GM19035 (cell line): ENCODE results near the gene SLC38A5.

Experiments used
- ATAC-seq: cut with Tn5 transposase; IDR thresholded peaks from one replicate; pipeline ENCODE4 v1.9.1; 2021; ENCODE audit not compliant: unreplicated experiment

Gene SLC38A5

DNA sequence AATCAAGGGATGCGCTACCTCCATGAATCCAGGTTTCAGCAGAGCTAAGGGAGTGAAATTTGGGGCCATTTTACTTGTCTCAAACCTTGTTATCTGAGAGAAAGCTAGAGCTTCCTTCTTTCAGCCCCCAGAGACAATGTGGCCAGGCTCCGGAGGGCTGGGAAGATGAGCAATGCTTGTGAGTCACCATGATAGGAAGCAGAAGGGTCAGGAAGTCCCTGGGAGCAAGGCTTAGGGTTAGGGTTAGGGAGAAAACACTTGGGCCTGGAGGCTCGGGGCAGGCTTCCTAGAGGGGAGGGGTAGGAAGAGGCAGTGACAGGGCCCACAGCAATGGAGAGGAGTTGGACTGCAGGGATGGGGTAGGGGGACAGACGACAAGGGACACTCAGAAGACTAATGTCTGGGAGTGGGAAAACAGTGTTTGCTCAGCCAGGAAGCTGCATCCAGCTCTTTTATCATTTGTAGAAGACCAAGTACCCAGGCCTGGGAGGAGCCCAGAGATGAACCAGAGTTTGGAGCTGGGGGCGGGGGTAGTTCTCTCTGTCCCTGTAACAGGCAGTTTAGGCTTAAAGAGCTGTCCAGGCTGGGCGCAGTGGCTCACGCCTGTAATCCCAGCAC is 22.3 kb upstream of the SLC38A5 start:
- ATAC-seq, result no peak

DNA sequence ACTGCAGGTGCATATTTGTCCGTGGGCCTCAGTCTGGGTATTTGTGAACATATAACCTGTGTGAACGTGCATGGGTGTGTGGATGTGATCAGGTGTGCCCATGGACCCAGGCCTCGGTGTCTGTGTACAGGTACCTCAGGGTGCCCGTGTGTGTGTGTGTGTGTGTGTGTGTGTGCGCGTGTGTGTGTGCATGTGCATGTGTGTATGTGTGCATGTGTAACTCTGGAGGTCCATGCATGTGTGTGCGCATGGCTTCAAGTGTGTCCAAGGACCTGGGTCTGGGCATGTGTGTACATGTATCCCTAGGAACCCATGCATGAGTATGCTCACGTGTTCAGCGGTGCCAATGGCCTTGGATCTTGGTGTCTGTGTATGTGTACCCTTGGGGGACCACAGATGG is 21.7 kb upstream of the SLC38A5 start:
- no peak for ATAC-seq

DNA sequence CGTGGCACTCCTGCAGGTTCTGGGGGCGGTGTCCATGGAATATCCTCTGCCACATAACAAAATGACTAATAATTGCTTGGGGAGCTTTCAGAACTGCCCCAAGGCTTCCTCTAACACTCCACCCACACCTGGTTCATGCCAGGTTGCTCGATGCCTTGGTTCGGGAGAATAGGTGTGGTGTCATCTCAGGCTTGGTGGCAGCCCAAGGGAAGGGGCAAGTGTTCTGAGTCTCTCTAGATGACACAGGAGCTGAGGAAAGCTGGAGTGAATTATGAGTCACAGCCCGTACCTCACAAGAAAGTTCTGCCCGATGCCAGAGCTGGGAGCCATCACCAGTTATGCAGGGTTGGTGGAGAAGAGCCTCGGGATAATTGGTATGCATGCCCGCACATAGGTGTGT is 20.6 kb upstream of the SLC38A5 start:
- ATAC-seq, result no peak

DNA sequence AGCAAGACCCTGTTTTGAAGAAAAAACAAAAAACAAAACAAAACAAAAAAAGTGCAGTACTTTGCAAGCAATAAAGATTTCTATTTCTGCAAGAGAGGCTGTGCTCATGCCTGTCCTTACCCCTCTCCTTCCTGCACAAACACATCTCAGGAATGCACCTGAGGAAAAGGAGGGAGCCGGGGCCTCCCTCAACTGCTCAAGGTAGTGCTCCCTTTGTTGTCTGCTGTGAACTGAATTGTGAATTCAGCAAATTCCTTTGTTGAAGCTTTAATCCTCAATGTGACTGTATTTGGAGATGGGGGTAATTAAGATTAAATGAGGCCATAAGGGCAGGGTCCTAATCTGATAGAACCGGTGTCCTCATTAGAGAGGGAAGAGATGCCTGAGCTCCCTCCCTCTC is 19.8 kb upstream of the SLC38A5 start:
- ATAC-seq, result no peak

DNA sequence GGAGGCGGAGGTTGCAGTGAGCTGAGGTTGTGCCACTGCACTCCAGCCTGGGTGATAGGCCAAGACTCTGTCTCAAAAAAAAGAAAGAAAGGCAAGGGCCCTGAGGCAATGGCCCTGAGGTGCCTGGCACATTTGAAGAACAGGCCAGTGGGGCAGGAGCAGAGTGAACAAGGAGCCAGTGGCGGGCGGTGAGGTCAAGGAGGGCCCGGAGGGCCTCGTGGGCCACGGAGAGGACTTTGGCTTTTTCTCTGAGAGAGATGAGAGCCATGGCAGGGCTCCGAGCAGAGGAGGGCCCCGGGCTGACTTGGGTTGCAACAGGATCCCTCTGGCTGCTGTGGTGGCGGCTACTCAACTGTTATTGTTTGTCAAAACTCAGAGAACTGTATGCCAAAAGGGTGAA is 19.2 kb upstream of the SLC38A5 start:
- no peak for ATAC-seq

DNA sequence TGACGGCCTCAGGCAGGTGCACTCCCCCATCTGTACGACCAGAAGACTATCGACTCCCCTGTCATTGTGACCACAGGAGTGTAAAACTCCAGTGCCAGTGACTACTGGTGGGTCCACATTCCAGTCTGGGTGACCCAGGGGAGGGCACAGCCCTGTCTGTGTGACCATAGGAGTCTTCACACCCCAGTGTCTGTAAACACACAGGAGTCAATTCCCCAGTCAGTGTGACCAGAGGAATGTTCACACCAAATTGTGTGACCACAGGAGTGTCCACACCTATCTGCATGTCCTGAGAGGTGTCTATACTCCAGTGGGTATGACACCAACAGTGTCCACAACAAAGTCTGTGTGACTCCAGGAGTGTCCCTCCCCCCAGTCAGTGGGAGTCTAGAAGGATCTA is 18.0 kb upstream of the SLC38A5 start:
- no peak for ATAC-seq

DNA sequence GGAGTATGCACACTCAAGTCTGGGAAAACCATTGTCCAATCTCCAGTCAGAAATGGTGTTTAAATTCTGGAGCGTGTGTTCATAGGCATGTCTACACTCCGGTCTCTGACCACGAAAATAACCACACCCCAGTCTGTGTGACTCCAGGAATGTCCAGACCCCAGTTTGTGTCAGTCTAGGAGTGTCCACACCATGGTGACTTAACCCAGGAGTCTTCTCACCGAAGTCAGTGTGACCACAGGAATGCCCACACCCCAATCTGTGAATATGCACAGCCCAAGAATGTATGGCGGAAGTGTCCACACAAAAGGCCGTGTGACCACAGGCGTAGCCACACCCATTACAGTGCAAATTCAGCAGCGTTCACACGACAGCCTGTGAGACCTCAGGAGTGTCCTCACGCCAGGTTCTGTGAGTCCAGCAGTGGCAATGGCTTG is 17.3 kb upstream of the SLC38A5 start:
- ATAC-seq, result no peak

DNA sequence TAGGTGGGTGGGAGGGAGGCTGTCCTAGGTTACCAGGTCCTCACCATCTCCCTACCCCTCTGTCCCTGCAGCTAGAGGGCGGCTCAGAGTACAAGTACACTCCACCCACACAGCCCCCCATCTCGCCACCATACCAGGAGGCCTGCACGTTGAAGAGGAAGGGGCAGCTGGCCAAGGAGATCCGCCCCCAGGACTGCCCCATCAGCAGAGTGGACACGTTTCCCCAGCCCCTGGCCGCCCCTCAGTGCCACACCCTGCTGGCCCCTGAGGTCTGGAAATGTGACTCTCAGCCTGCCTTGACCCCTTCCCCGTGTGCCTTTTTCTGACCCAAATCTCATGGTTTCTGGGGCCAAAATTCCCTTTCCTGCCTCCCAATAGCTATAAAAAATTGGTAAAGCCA is 12.5 kb upstream of the SLC38A5 start:
- no peak for ATAC-seq

DNA sequence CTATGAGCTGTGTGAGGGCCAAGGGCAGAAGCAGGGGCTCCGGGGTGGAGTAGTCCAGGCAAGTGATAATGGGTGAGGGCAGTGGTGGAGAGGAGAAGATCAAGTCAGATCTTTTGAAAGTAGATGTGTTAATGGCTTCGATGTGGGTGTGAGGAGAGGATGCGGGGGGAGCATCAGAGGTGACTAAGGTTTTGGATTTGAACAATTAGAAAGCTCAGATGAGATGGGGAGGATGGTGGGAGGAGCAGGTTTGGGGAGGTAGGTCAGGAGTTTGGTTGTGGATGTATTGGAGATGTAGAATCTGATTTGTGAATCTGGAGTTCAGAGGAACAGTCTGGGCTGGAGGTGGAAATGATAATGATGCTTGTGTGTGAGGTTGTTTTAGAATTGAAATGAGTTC is 10.5 kb upstream of the SLC38A5 start:
- no peak for ATAC-seq

DNA sequence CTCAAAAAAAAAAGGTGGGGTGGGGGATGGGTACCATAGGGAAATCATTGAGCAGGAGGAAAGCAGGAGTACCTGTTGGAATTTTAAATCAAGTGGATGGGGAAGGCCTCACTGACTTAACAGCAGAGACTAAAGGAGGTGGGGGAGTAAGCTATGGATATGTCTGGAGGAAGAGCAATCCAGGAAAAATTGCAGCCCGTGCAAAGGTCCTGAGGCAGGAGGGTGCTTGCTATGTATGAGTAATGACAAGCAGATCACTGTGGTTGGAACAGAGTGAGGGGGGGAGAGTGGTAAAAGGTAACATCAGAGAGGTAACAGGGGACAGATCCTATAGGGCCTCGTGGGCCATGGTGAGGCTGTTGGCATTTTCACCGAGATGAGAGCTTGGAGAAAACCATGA is 10.1 kb upstream of the SLC38A5 start:
- ATAC-seq, result no peak

DNA sequence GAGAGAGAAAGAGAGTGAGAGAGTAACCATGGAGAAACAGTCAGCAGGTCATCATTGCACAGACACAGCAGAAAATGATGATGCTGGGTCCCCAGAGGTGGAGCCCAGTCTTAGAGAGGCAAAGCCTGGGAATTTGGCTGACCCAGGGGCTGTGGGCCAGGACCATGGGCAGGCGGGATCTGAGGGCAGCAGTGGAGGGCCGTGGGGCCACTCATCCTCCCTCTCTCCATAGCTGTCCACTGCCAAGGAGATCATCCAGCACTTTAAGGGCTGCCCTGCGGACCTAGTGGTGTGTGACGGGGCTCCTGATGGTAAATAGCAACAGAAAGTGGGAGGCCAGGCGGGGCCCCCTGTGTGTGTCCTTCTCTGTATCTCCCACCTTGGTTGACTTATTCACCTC is 8.7 kb upstream of the SLC38A5 start:
- no peak for ATAC-seq

DNA sequence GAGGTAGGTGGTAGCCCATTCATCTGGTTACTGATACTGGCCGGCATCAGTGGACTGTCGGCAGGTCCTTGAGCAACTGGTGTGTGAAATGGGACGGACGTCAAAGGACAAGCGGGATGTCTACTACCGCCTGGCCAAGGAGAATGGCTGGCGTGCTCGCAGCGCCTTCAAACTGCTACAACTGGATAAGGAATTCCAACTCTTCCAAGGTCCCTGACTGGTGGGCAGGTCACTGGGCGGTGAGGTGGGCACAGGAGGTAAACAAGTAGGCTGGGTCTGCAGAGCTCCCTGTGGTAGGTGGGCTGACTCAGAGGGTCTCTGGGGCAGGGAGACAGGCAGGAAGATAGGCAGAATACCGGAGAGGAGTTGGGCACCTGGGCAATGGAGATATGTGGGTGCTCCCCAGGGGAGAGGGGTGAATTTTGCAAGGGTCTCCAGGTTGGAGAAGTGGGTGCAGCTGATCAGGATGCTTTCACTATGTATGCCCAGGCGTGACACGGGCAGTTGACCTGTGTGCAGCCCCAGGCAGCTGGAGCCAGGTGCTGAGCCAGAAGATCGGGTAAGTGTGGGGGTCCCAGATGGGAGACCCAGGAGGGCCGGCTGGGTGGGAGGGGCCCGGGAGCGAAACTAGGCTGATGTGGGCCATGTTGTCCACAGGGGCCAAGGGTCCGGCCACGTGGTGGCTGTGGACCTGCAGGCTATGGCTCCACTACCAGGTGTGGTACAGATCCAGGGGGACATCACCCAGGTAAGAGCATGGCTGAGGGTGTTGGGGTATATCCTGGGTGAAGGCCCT is 8.1 kb upstream of the SLC38A5 start:
- ATAC-seq, result no peak

DNA sequence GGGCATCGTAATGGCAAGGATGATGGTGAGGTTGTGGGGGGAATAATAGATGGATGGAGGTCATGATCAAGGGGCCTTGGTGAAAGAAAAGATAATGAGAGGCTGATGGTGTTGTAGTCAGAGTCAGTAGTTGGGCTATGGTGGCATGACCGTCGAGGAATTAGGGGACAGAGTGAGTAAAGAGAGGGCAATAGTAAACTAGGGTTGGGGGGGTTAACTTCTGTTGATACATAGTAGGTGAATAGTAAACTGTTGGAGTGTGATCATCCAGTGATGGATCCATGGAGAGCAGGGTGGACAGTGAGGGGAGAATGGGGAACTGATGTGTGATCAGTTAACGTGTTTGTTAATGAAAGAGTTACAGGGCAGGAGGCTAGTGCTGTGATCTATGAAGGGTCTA is 6.9 kb upstream of the SLC38A5 start:
- ATAC-seq, result no peak

DNA sequence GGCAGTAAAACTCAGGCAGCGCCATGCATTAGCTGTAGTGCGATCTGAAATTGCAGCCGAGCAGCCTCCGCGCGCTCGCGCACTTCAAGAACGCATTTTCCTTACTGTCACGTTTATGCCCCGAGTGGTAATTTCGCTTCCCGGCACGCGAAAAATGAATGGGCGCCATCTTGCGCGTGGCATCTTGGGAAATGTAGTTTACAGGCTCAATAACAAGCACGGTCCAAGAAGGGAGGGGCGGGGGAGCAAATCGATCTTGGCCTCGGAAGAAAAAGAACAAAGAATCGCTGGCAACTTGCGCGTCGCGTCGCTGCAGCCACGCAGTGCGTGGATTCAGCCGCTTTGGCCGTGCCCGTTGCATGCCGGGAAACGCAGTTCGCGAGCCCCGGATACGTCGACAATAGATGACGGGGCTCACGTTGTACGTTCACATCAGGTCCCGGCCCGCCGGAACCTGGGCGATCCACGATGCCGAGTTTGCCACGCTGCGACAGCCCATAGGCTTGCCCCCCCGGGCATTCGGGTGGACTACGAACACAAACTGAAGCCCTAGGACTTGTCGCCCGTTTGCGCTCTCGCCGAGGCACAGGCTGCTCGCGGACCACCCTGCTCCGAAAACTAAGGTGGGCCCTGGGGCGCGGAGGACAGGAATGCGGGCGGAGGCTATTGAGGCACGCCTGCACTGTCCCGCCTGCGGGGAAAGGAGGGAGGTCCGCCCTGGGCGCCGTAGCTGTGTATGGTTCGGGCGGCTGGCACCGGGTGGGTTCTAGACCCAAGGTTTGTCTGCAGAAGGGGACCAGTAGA is 5.9 kb upstream of the SLC38A5 start, which contains the start of gene FTSJ1:
Gene FTSJ1, plus strand, starts transcription at position 426 of the 804 bp plus-strand sequence. CDS start 1,849 bp downstream, outside the sequence.
- ATAC-seq, result peak; percentile 95

DNA sequence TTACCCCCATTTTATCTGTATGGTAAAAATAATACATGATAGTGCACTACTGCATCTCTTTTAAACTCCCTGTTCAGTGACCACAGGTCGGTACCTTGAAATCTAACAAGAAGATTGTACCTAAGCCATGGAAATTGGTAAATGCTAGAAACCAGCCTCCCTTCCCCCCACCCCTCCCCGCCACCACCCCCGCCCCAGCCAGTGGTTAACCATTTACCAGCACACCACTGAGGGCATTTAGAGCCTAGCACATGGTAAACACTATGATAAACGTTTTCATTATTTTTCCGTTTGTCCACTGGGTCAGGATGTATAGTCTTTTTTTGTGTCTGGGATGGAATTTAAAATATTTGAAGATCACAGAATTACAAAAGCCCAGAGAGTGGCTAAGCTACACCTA is 5.2 kb upstream of the SLC38A5 start:
- ATAC-seq, result no peak

DNA sequence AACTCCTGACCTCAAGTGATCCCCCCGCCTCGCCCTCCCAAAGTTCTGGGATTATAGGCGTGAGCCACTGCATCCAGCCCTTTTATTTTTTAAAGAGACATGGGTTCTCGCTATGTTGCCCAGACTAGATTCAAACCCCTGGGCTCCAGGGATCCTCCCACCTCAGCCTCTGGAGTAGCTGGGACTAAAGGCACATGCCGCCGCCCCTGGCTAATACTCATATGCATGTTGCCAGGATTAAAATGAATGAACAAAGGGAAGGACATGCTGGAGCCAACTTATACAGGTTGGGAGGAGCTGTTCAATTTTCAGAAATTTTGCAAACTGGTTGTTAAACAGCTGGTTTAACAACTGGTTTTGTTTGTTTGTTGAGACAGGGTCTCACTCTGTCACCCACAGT is 4.5 kb upstream of the SLC38A5 start:
- no peak for ATAC-seq

DNA sequence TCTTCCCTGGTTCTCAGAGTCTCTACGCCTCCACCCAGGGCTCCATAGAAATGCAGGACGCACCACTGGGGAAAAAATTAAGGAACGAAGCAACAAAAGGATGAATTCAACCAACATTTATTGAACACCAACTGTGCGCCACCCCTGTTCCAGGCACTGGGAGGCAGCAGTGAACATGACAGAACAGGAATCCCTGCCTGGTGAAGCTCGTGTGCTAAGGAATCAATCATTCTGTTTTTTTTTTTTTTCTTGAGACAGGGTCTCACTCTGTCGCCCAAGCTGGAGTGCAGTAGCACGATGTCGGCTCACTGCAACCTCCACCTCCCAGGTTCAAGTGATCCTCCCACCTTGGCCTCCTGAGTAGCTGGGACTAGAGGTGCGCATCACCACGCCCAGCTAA is 4.1 kb upstream of the SLC38A5 start:
- no peak for ATAC-seq

DNA sequence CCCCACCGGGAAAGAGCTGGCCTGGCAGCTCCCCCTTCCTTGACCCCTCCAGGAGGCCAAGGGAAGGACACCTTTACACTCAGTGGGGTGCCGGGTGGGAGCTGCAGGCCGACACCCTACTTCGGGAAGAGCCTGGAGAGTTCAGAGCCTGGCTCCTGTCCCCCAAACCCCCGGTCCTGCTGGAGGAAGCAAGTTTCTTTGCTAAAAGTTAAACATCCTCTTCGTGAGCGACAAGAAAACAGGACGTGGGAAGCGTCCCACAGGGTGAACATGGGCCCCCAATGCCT is 3.6 kb upstream of the SLC38A5 start:
- no peak for ATAC-seq

DNA sequence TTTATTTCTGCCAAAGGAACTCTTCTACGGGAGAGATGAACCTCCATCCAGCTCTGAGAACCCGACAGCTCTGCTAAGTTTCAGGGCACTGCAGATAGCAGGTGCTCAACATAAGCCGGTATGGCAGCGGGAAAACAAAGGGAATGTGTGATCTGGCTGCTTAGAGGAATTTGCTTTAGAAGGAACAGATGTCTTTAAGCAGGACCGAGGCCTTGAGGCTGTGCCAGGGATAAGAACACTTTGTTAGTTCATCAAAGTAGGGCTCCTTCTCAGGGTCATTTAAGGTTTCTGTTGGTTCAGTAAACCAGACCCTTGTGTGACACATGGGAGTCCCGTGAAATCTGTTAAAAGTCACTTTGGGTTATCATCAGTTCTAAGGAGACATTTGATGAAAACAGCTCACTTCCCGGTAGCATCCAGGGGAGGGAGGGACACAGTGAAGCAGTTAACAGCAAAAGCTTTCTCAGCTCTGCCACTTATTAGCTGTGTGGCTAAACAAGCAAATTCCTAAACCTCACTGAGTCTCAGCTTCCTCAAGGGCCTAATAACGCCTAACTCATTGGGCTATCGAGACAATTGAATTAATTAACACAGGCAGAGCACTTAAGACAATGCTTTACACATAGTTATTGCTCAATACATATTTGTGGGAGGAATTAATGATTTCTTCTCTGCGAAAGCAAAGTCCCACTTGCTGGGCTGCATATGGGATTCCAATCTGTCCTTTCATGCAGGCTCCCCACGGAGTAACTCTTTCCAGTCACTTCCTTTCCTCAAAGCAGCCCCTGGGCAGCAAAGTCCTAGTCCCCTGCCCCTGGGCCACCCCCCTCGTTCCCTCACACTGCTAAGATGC is 3.0 kb upstream of the SLC38A5 start:
- ATAC-seq, result no peak

DNA sequence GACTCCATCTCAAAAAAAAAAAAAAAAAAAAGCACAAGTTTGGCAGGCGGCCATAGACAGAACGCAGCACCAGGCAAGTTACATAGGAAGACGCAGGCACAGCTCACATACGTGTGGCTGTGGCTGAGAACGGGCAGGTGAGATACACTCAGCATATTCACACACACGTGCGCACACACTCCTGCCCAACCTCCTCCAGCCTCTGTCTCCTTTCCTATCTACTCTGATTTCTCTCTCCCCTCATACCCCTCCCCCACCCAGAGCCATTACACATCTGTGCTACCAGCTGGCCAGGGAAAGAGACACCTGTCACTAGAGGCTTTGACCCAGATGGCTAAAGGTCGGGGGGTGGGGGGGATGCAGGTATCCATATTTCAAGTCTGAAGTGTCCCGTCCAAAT is 2.2 kb upstream of the SLC38A5 start:
- no peak for ATAC-seq

DNA sequence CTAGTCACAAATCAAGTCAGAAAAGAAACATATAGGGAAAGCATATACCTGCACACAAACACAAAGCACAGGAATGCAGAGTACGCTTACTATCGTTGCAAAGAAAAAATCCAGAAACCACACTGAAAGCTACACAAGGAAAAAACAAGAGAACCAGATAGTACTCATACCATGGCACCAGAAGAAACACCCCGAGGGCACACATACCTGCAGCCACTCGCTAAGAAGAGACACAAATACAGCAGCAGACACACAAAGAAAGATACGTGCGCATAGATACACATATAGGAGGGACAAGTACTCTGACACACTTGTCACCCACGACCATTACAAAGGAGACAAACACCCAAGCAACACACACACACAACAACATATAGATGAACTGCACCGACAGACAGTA is 1.4 kb upstream of the SLC38A5 start:
- ATAC-seq, result no peak
